Glutamatergic neuron (in vitro differentiated cells): ENCODE measurements around the gene UBE4B. TPM values are rescaled to one million over a fixed set of nuclear protein-coding genes. Genes with fewer than 3 reads are reported as not detected.
A peak's percentile ranks its signal among the peaks of the same experiment; 100 is the strongest.

ENCODE experiments used
- DNase-seq: peaks from one replicate; pipeline ENCODE4 v3.0.0; 2022
- H3K27ac Mint-ChIP-seq: one replicate; pipeline ENCODE4 v1.8.0; 2020; ENCODE audit warnings: mild to moderate bottlenecking, mixed read lengths, inconsistent platforms; ENCODE audit not compliant: unreplicated experiment
- H3K27me3 Mint-ChIP-seq: one replicate; pipeline ENCODE4 v1.8.0; 2020; ENCODE audit warnings: mild to moderate bottlenecking, moderate library complexity, mixed read lengths, inconsistent platforms; ENCODE audit not compliant: unreplicated experiment
- H3K36me3 Mint-ChIP-seq: one replicate; pipeline ENCODE4 v1.8.0; 2020; ENCODE audit warnings: mild to moderate bottlenecking, mixed read lengths, inconsistent platforms; ENCODE audit not compliant: unreplicated experiment
- H3K4me1 Mint-ChIP-seq: one replicate; pipeline ENCODE4 v1.8.0; 2020; ENCODE audit warnings: mild to moderate bottlenecking, low read depth, mixed read lengths, inconsistent platforms; ENCODE audit not compliant: unreplicated experiment
- H3K4me3 Mint-ChIP-seq: one replicate; pipeline ENCODE4 v1.8.0; 2020; ENCODE audit warnings: mild to moderate bottlenecking, mixed read lengths, inconsistent platforms; ENCODE audit not compliant: unreplicated experiment
- H3K9me3 Mint-ChIP-seq: one replicate; pipeline ENCODE4 v1.8.0; 2020; ENCODE audit warnings: mild to moderate bottlenecking, moderate library complexity, mixed read lengths, inconsistent platforms; ENCODE audit not compliant: unreplicated experiment
- CTCF ChIP-seq: fragments of 200-600 bp; sonication (generic); IDR thresholded peaks from one replicate; pipeline ENCODE4 v1.5.0; 2021; ENCODE audit not compliant: partially characterized antibody, unreplicated experiment
- total RNA-seq: library from RNA; stranded (reverse); fragmentation: NEBNext Ultra II Directional; extraction: Animal tissue kit (Norgen Biotek cat#: 25700); gene quantifications from one replicate; pipeline ENCODE4 v1.2.1, GENCODE V29; 2021; ENCODE audit not compliant: unreplicated experiment

UBE4B gene
- total RNA-seq, 1 donor from 2014 or later: 94.1 TPM

DNA sequence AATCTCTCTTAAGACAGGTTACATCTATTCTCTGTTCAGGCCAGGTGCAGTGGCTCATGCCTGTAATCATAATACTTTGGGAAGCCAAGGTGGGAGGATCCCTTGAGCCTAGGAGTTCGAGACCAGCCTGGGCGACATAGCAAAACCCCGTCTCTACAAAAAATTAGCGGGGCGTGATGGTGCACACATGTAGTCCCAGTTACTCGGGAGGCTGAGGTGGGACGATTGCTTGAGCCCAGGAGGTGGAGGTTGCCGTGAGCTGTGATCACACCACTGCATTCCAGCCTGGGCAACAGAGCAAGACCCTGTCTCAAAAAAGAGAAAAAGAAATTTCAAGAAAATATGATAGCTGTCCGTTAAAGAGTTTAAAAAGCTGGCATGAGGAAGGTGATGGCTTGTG lies 43.0 kb downstream of the UBE4B start:
- no peak for TF ChIP-seq CTCF
- H3K9me3 Mint-ChIP-seq: no peaks in the 10 kb centered on the region
- H3K36me3 Mint-ChIP-seq: no peaks in the 10 kb centered on the region
- no peak overlapping the region for H3K27ac Mint-ChIP-seq
- no peak overlapping the region for H3K4me3 Mint-ChIP-seq
- H3K4me1 Mint-ChIP-seq: no peaks in the 10 kb centered on the region
- peaks cover 3% of the 10 kb centered on the region for H3K27me3 Mint-ChIP-seq
- no peak for DNase-seq

GRCh38 chr1:10078494-10078893 lies 45.7 kb downstream of the UBE4B start:
- Mint-ChIP-seq H3K27me3 (peaks cover 3% of the 10 kb centered on the region), H3K36me3 (no peaks in the 10 kb centered on the region), H3K4me3 (no peak overlapping the region), H3K9me3 (no peaks in the 10 kb centered on the region), H3K4me1 (no peaks in the 10 kb centered on the region), H3K27ac (no peak overlapping the region)
- no peak for TF ChIP-seq CTCF
- no peak for DNase-seq

DNA sequence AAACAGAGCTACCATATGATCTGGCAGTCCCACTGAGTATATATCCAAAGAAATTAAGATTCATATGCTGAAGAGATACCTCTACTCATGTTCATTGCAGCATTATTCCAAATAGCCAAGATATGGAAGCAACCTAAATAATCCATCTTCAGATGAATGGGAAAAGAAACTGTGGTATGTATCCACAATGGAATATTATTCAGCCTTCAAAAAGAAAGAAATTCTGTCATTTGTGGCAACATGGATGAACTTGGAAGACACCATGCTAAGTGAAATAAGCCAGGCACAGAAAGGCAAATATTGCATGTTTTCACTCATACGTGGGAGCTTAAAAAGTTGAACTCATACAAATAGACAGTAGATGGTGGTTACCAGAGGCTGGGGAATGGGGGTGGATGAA lies 47.8 kb downstream of the UBE4B start:
- Mint-ChIP-seq H3K36me3 (no peaks in the 10 kb centered on the region), H3K9me3 (peaks cover 2% of the 10 kb centered on the region), H3K4me1 (no peaks in the 10 kb centered on the region), H3K27me3 (peaks cover 3% of the 10 kb centered on the region), H3K4me3 (no peak overlapping the region), H3K27ac (no peak overlapping the region)
- no peak for TF ChIP-seq CTCF
- no peak for DNase-seq

- H3K36me3 Mint-ChIP-seq: no peaks in the 10 kb centered on the region
Observed at GRCh38 chr1:10082785-10083479, 50.2 kb downstream of the UBE4B start.

More at GRCh38 chr1:10082785-10083479, 50.2 kb downstream of the UBE4B start:
- no peak for DNase-seq
- Mint-ChIP-seq H3K4me1 (no peaks in the 10 kb centered on the region), H3K27ac (peak overlapping the region; percentile 39), H3K9me3 (peaks cover 2% of the 10 kb centered on the region), H3K27me3 (peaks cover 3% of the 10 kb centered on the region), H3K4me3 (no peak overlapping the region)
- TF ChIP-seq CTCF: no peak
